Measurements from ENCODE around the gene USF1.

USF1 gene

DNA sequence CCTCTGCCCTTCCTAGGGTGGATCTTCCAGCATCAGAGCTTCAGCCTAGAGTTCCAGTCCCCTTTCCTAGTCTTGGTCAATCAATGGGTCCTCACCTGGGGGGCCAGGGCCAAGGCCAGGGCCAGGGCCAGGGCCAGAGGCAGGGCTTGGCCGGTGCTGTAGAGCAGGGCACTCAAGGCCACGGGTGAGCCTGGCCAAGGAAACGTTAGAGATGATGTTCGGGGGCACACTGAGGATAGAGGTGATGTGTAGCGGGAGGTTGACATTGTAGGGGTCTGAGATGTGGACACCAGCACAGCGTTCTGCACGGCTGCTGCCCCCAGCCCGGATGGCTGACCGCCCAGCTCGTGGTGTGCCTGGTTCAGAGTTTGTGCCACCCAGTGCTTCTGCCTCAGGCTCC lies 5.4 kb upstream of the USF1 start:
- Histone ChIP-seq H3K27me3 (ENCODE audit: control insufficient read depth in 2 of 2, insufficient read depth in 2 of 2, low read length in 2 of 2) (no peaks in the 10 kb centered on the region), H3K27ac (ENCODE audit: low read depth in 2 of 2, low read length in 2 of 2) (no peak overlapping the region), H3K4me1 (ENCODE audit: control insufficient read depth in 2 of 2, insufficient read depth in 2 of 2, low read length in 2 of 2) (peaks cover 0 to 14% of the 10 kb centered on the region in 2 donors), H3K4me3 (ENCODE audit: low read length in 2 of 2) (no peak overlapping the region), H3K9me3 (ENCODE audit: control insufficient read depth in 2 of 2, low read length in 2 of 2) (no peaks in the 10 kb centered on the region), H3K36me3 (ENCODE audit: control insufficient read depth in 2 of 2, insufficient read depth in 2 of 2, low read length in 2 of 2) (peaks cover 0 to 33% of the 10 kb centered on the region in 2 donors), H3K9ac (ENCODE audit: low read depth in 1 of 2, low read length in 2 of 2) (no peak overlapping the region)

- Histone ChIP-seq H3K27me3 (ENCODE audit: control insufficient read depth in 2 of 2, insufficient read depth in 2 of 2, low read length in 2 of 2) (no peaks in the 10 kb centered on the region), H3K36me3 (ENCODE audit: control insufficient read depth in 2 of 2, insufficient read depth in 2 of 2, low read length in 2 of 2) (peaks cover 0 to 22% of the 10 kb centered on the region in 2 donors), H3K9me3 (ENCODE audit: control insufficient read depth in 2 of 2, low read length in 2 of 2) (no peaks in the 10 kb centered on the region), H3K4me1 (ENCODE audit: control insufficient read depth in 2 of 2, insufficient read depth in 2 of 2, low read length in 2 of 2) (peaks cover 4 to 21% of the 10 kb centered on the region in 2 donors), H3K4me3 (ENCODE audit: low read length in 2 of 2) (no peak overlapping the region), H3K27ac (ENCODE audit: low read depth in 2 of 2, low read length in 2 of 2) (no peak overlapping the region), H3K9ac (ENCODE audit: low read depth in 1 of 2, low read length in 2 of 2) (no peak overlapping the region)
These were observed 3.4 kb upstream of the USF1 start for GRCh38 chr1:161048949-161049722.

GRCh38 chr1:161047436-161048420 lies 2.0 kb upstream of the USF1 start:
- H3K4me3 ChIP-seq (ENCODE audit: low read length in 2 of 2), result no peak overlapping the region
- peak overlapping the region; percentile 20 to 98 for H3K27ac ChIP-seq (ENCODE audit: low read depth in 2 of 2, low read length in 2 of 2)
- peaks cover 4 to 14% of the 10 kb centered on the region in 2 donors for H3K36me3 ChIP-seq (ENCODE audit: control insufficient read depth in 2 of 2, insufficient read depth in 2 of 2, low read length in 2 of 2)

DNA sequence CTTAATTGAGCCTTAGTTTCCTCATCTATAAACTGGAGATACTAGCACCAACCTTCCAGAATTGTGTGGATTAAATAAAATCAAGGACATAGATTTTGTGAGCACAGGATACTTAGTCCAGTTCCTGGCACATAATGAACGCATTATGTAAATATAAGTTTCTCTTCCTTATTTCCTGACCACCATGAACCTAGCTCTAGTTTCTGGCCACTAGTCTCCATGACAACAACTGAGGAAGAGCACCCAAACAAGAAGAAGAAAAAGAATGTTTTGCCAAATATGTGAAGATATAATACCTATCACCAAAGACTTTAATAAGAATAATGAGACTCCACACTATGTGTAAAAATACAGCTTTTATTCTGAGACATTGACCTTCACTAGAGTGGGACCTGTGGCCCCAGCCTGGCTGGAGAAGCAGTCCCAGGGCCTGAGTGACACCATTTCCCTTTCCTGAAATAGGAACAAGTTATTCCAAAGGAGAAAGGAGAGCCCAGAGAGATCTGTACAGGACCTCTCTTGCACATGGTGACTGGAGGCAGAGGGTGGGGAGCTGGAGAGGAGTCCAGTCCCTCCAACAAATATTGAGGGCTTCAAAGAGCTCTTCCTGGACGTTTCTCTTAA lies 940 bp upstream of the USF1 start:
- H3K9ac ChIP-seq (ENCODE audit: low read depth in 1 of 2, low read length in 2 of 2), result peak overlapping the region; percentile 96 to 100
- no peaks in the 10 kb centered on the region for H3K27me3 ChIP-seq (ENCODE audit: control insufficient read depth in 2 of 2, insufficient read depth in 2 of 2, low read length in 2 of 2)
- peak overlapping the region; percentile 94 to 98 for H3K27ac ChIP-seq (ENCODE audit: low read depth in 2 of 2, low read length in 2 of 2)
- peaks cover 6 to 22% of the 10 kb centered on the region in 2 donors for H3K4me1 ChIP-seq (ENCODE audit: control insufficient read depth in 2 of 2, insufficient read depth in 2 of 2, low read length in 2 of 2)
- no peaks in the 10 kb centered on the region for H3K9me3 ChIP-seq (ENCODE audit: control insufficient read depth in 2 of 2, low read length in 2 of 2)
- H3K4me3 ChIP-seq (ENCODE audit: low read length in 2 of 2), result peak overlapping the region; percentile 78 to 93
- peaks cover 13 to 17% of the 10 kb centered on the region in 2 donors for H3K36me3 ChIP-seq (ENCODE audit: control insufficient read depth in 2 of 2, insufficient read depth in 2 of 2, low read length in 2 of 2)

More at GRCh38 chr1:161047436-161048420, 2.0 kb upstream of the USF1 start:
- Histone ChIP-seq H3K27me3 (ENCODE audit: control insufficient read depth in 2 of 2, insufficient read depth in 2 of 2, low read length in 2 of 2) (no peaks in the 10 kb centered on the region), H3K9ac (ENCODE audit: low read depth in 1 of 2, low read length in 2 of 2) (no peak overlapping the region), H3K4me1 (ENCODE audit: control insufficient read depth in 2 of 2, insufficient read depth in 2 of 2, low read length in 2 of 2) (peaks cover 6 to 22% of the 10 kb centered on the region in 2 donors), H3K9me3 (ENCODE audit: control insufficient read depth in 2 of 2, low read length in 2 of 2) (no peaks in the 10 kb centered on the region)

GRCh38 chr1:161044908-161045735 lies 655 bp downstream of the USF1 start:
- H3K9me3 ChIP-seq (ENCODE audit: control insufficient read depth in 2 of 2, low read length in 2 of 2), result no peaks in the 10 kb centered on the region
- peak overlapping the region; percentile 96 to 100 for H3K9ac ChIP-seq (ENCODE audit: low read depth in 1 of 2, low read length in 2 of 2)
- H3K4me1 ChIP-seq (ENCODE audit: control insufficient read depth in 2 of 2, insufficient read depth in 2 of 2, low read length in 2 of 2), result peaks cover 8 to 26% of the 10 kb centered on the region in 2 donors
- H3K27ac ChIP-seq (ENCODE audit: low read depth in 2 of 2, low read length in 2 of 2), result peak overlapping the region; percentile 94 to 98
- peak overlapping the region; percentile 78 to 93 for H3K4me3 ChIP-seq (ENCODE audit: low read length in 2 of 2)
- H3K36me3 ChIP-seq (ENCODE audit: control insufficient read depth in 2 of 2, insufficient read depth in 2 of 2, low read length in 2 of 2), result peaks cover 27 to 31% of the 10 kb centered on the region in 2 donors
- no peaks in the 10 kb centered on the region for H3K27me3 ChIP-seq (ENCODE audit: control insufficient read depth in 2 of 2, insufficient read depth in 2 of 2, low read length in 2 of 2)

GRCh38 chr1:161044535-161044907 lies 1.3 kb downstream of the USF1 start:
- peaks cover 33 to 37% of the 10 kb centered on the region in 2 donors for H3K36me3 ChIP-seq (ENCODE audit: control insufficient read depth in 2 of 2, insufficient read depth in 2 of 2, low read length in 2 of 2)
- H3K9ac ChIP-seq (ENCODE audit: low read depth in 1 of 2, low read length in 2 of 2), result peak overlapping the region; percentile 96 to 100
- H3K27me3 ChIP-seq (ENCODE audit: control insufficient read depth in 2 of 2, insufficient read depth in 2 of 2, low read length in 2 of 2), result no peaks in the 10 kb centered on the region
- peaks cover 14 to 30% of the 10 kb centered on the region in 2 donors for H3K4me1 ChIP-seq (ENCODE audit: control insufficient read depth in 2 of 2, insufficient read depth in 2 of 2, low read length in 2 of 2)
- no peaks in the 10 kb centered on the region for H3K9me3 ChIP-seq (ENCODE audit: control insufficient read depth in 2 of 2, low read length in 2 of 2)
- peak overlapping the region; percentile 94 to 98 for H3K27ac ChIP-seq (ENCODE audit: low read depth in 2 of 2, low read length in 2 of 2)
- H3K4me3 ChIP-seq (ENCODE audit: low read length in 2 of 2), result peak overlapping the region; percentile 78 to 93

- Histone ChIP-seq H3K36me3 (ENCODE audit: control insufficient read depth in 2 of 2, insufficient read depth in 2 of 2, low read length in 2 of 2) (peaks cover 36 to 40% of the 10 kb centered on the region in 2 donors), H3K27me3 (ENCODE audit: control insufficient read depth in 2 of 2, insufficient read depth in 2 of 2, low read length in 2 of 2) (no peaks in the 10 kb centered on the region), H3K27ac (ENCODE audit: low read depth in 2 of 2, low read length in 2 of 2) (peak overlapping the region; percentile 80 to 95), H3K9ac (ENCODE audit: low read depth in 1 of 2, low read length in 2 of 2) (peak overlapping the region in 1 of 2 donors; percentile 21), H3K9me3 (ENCODE audit: control insufficient read depth in 2 of 2, low read length in 2 of 2) (no peaks in the 10 kb centered on the region), H3K4me3 (ENCODE audit: low read length in 2 of 2) (peak overlapping the region in 1 of 2 donors; percentile 82), H3K4me1 (ENCODE audit: control insufficient read depth in 2 of 2, insufficient read depth in 2 of 2, low read length in 2 of 2) (peaks cover 27 to 29% of the 10 kb centered on the region in 2 donors)
These were observed 6.2 kb downstream of the USF1 start for GRCh38 chr1:161039546-161039945.

GRCh38 chr1:161039154-161039545 lies 6.6 kb downstream of the USF1 start:
- Histone ChIP-seq H3K4me1 (ENCODE audit: control insufficient read depth in 2 of 2, insufficient read depth in 2 of 2, low read length in 2 of 2) (peaks cover 23 to 26% of the 10 kb centered on the region in 2 donors), H3K9me3 (ENCODE audit: control insufficient read depth in 2 of 2, low read length in 2 of 2) (no peaks in the 10 kb centered on the region), H3K27ac (ENCODE audit: low read depth in 2 of 2, low read length in 2 of 2) (peak overlapping the region; percentile 94 to 95), H3K4me3 (ENCODE audit: low read length in 2 of 2) (peak overlapping the region; percentile 82 to 93), H3K36me3 (ENCODE audit: control insufficient read depth in 2 of 2, insufficient read depth in 2 of 2, low read length in 2 of 2) (peaks cover 36 to 40% of the 10 kb centered on the region in 2 donors), H3K27me3 (ENCODE audit: control insufficient read depth in 2 of 2, insufficient read depth in 2 of 2, low read length in 2 of 2) (no peaks in the 10 kb centered on the region), H3K9ac (ENCODE audit: low read depth in 1 of 2, low read length in 2 of 2) (peak overlapping the region in 1 of 2 donors; percentile 21)

DNA sequence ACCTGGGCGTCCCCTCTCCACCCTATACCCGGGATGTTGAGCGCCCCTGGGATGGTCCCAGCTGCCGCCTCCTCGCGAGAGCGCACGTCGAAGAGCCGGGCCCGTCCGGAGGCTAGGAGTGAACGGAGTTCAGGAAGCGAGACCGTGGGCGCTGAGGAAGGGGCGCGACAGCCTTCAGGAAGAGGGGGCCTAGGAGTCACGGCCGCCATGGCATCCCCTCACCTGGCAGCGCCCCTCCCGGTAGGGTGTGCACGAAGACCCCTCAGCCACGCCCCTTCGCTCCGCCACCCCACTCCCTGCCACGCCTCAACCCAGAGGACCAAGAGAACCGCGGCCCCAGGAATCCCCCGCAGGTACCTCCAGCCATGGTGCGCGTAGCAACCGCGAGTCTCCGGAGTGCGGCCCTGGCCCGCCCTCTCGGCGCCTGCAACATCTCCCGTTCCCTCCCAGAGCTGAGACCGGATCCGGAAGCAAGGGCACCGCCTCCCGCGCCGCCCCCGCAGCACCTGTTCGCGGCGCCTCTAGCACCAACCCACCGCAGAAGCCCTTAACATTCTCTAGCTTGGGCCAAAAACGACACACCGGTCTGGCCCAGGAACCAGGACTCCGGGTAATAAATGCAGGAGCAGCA lies 7.1 kb downstream of the USF1 start, which contains the start of gene TSTD1:
TSS of gene TSTD1 (minus strand) at position 442 of the 631 bp plus-strand sequence. CDS start at position 367, 75 bp downstream.
- no peaks in the 10 kb centered on the region for H3K27me3 ChIP-seq (ENCODE audit: control insufficient read depth in 2 of 2, insufficient read depth in 2 of 2, low read length in 2 of 2)
- H3K9ac ChIP-seq (ENCODE audit: low read depth in 1 of 2, low read length in 2 of 2), result peak within 1 kb of the TSS; percentile 72 to 96
- H3K36me3 ChIP-seq (ENCODE audit: control insufficient read depth in 2 of 2, insufficient read depth in 2 of 2, low read length in 2 of 2), result peaks cover 36 to 40% of the 10 kb centered on the region in 2 donors
- H3K27ac ChIP-seq (ENCODE audit: low read depth in 2 of 2, low read length in 2 of 2), result peak within 1 kb of the TSS; percentile 94 to 95
- peaks cover 22 to 23% of the 10 kb centered on the region in 2 donors for H3K4me1 ChIP-seq (ENCODE audit: control insufficient read depth in 2 of 2, insufficient read depth in 2 of 2, low read length in 2 of 2)
- no peaks in the 10 kb centered on the region for H3K9me3 ChIP-seq (ENCODE audit: control insufficient read depth in 2 of 2, low read length in 2 of 2)
- peak within 1 kb of the TSS; percentile 82 to 93 for H3K4me3 ChIP-seq (ENCODE audit: low read length in 2 of 2)

All from mucosa of rectum (tissue), 2 donors.